Naive thymus-derived CD4-positive, alpha-beta T cell (primary cell): Measurements from ENCODE around the gene PIP4K2A. TPM values are rescaled to one million over a fixed set of nuclear protein-coding genes. Genes with fewer than 3 reads are reported as not detected.
A peak's percentile ranks its signal among the peaks of the same experiment; 100 is the strongest.

Experiments used
- ATAC-seq: fragments of 150-1000 bp; cut with Tn5 transposase; 2 replicates; pipeline ENCODE4 v1.10.0; 2021; ENCODE audit warnings: mild to moderate bottlenecking, moderate library complexity
- CTCF ChIA-PET: fragments of 350-600 bp; sonication (Branson Sonifier 250); formaldehyde crosslinking; loops from one replicate; lab custom pipeline; 2021; ENCODE audit warnings: antibody characterized with exemption; lab: Charles Lee
- POLR2A ChIA-PET: fragments of 350-600 bp; sonication (Branson Sonifier 250); formaldehyde crosslinking; loops from one replicate; lab custom pipeline; 2021; ENCODE audit warnings: antibody characterized with exemption, inconsistent platforms; lab: Charles Lee
- DNase-seq, 9 donors: peaks; one replicate each; pipeline versions ENCODE4 v3.0.0 to v3.0.0-alpha.2; 2020 to 2022; ENCODE audit warnings: mixed read lengths in 1 of 9
- H3K27ac ChIP-seq: one replicate; pipeline ENCODE4 v1.7.0; 2013; ENCODE audit warnings: mild to moderate bottlenecking, low read depth, low read length, moderate library complexity
- H3K27me3 ChIP-seq, 2 donors: one replicate each; pipeline ENCODE4 v1.7.0; 2013; ENCODE audit warnings: low read length in 2 of 2, mild to moderate bottlenecking in 2 of 2, moderate library complexity in 2 of 2; ENCODE audit not compliant: control insufficient read depth in 2 of 2, insufficient read depth in 2 of 2
- H3K36me3 ChIP-seq, 3 experiments: 1 replicate in 2 of 3; 2 replicates in 1 of 3; pipeline ENCODE4 v1.7.0; 2013; ENCODE audit warnings: low read length in 3 of 3, mild to moderate bottlenecking in 3 of 3, moderate library complexity in 1 of 3; ENCODE audit not compliant: insufficient read depth in 3 of 3, control insufficient read depth in 2 of 3
- H3K4me1 ChIP-seq, 2 donors: one replicate each; pipeline ENCODE4 v1.7.0; 2013; ENCODE audit warnings: low read length in 2 of 2, mild to moderate bottlenecking in 2 of 2, moderate library complexity in 1 of 2; ENCODE audit not compliant: control insufficient read depth in 2 of 2, insufficient read depth in 2 of 2
- H3K4me3 ChIP-seq: 2 replicates; pipeline ENCODE4 v1.7.0; 2013; ENCODE audit warnings: mild to moderate bottlenecking, low read length
- H3K9me3 ChIP-seq, 3 experiments: 1 replicate in 2 of 3; 2 replicates in 1 of 3; pipeline ENCODE4 v1.7.0; 2013; ENCODE audit warnings: low read length in 3 of 3; ENCODE audit not compliant: control insufficient read depth in 2 of 3
- H3K27ac Mint-ChIP-seq, 9 donors: one replicate each; pipeline ENCODE4 v1.8.0; 2020 to 2022; ENCODE audit warnings: mixed read lengths in 9 of 9, mild to moderate bottlenecking in 8 of 9, moderate library complexity in 5 of 9, inconsistent platforms in 2 of 9
- H3K27me3 Mint-ChIP-seq, 5 donors: one replicate each; pipeline ENCODE4 v1.8.0; 2021 to 2022; ENCODE audit warnings: mixed read lengths in 5 of 5, mild to moderate bottlenecking in 1 of 5
- H3K36me3 Mint-ChIP-seq, 5 donors: one replicate each; pipeline ENCODE4 v1.8.0; 2020 to 2022; ENCODE audit warnings: mixed read lengths in 5 of 5, mild to moderate bottlenecking in 3 of 5, inconsistent platforms in 1 of 5
- H3K4me1 Mint-ChIP-seq, 7 donors: one replicate each; pipeline ENCODE4 v1.8.0; 2020 to 2022; ENCODE audit warnings: mixed read lengths in 7 of 7, mild to moderate bottlenecking in 3 of 7, inconsistent platforms in 1 of 7
- H3K4me3 Mint-ChIP-seq, 10 donors: one replicate each; pipeline ENCODE4 v1.8.0; 2020 to 2022; ENCODE audit warnings: mild to moderate bottlenecking in 10 of 10, mixed read lengths in 10 of 10, moderate library complexity in 6 of 10, inconsistent platforms in 2 of 10
- H3K9me3 Mint-ChIP-seq, 11 donors: one replicate each; pipeline ENCODE4 v1.8.0; 2020 to 2022; ENCODE audit warnings: mixed read lengths in 11 of 11, mild to moderate bottlenecking in 4 of 11, inconsistent platforms in 1 of 11, moderate library complexity in 1 of 11
- intact Hi-C, 2 donors: fragments of 100-400 bp; cut with micrococcal nuclease; formaldehyde crosslinking; loops; one replicate each; pipeline ENCODE4 v1.15.1; 2023
- polyA plus RNA-seq, 2 donors: library from polyadenylated mRNA; unstranded; fragments of 300-500 nt; fragmentation: Illumina TruSeq; gene quantifications; one replicate each; pipeline ENCODE4 v1.2.3, GENCODE V29; 2021
- total RNA-seq, 6 experiments: library from RNA in 5 of 6; stranded (reverse) in 5 of 6; gene quantifications; 1 replicate in 5 of 6; 2 replicates in 1 of 6; pipeline ENCODE4 v1.2.3 and lab custom pipeline; 2021 to 2026

PIP4K2A gene
- total and polyA plus RNA-seq, 7 experiments from 2014 or later: 40.9 to 152 (median 134) TPM

GRCh38 chr10:22494007-22494406 is 220.4 kb downstream of the PIP4K2A start:
- no peak for ATAC-seq
- peaks cover 16 to 19% of the 10 kb centered on the region in 2 donors for H3K4me1 ChIP-seq
- Mint-ChIP-seq H3K27ac (no peak overlapping the region), H3K36me3 (peaks cover 0 to 10% (median 0%) of the 10 kb centered on the region in 5 donors), H3K27me3 (peaks cover 2 to 30% (median 6%) of the 10 kb centered on the region in 5 donors), H3K9me3 (peaks cover 0 to 5% (median 0%) of the 10 kb centered on the region in 11 donors), H3K4me3 (no peak overlapping the region), H3K4me1 (peaks cover 14 to 20% (median 18%) of the 10 kb centered on the region in 7 donors)
- no peak for DNase-seq
- no peaks in the 10 kb centered on the region for H3K9me3 ChIP-seq
- H3K27ac ChIP-seq: no peak overlapping the region
- intact Hi-C loops: no loop called here
- H3K4me3 ChIP-seq: no peak overlapping the region
- no peaks in the 10 kb centered on the region for H3K36me3 ChIP-seq
- H3K27me3 ChIP-seq: no peaks in the 10 kb centered on the region
- ChIA-PET POLR2A (interaction anchor here (0.8 kb wide), 1 partner anchor 8 kb away, joined by 3 read pairs; no protein-coding TSS in a partner anchor), CTCF (interaction anchor here (0.5 kb wide), 1 partner anchor 490 kb away, joined by 3 read pairs; the partner anchor contains the start of gene DNAJC1)

- H3K27ac Mint-ChIP-seq: peak overlapping the region in 1 of 9 donors; percentile 48
- Histone ChIP-seq H3K27ac (no peak overlapping the region), H3K36me3 (no peaks in the 10 kb centered on the region), H3K27me3 (no peaks in the 10 kb centered on the region), H3K4me3 (no peak overlapping the region), H3K4me1 (peaks cover 16 to 19% of the 10 kb centered on the region in 2 donors), H3K9me3 (no peaks in the 10 kb centered on the region)
- intact Hi-C loops: loop anchor here in 1 of 2 donors (1.0 kb wide), 1 partner anchor 14 kb away; no protein-coding TSS in a partner anchor
- peak; percentile 75 for ATAC-seq
- ChIA-PET CTCF (no interaction called here), POLR2A (no interaction called here)
- H3K9me3 Mint-ChIP-seq: peaks cover 0 to 5% (median 0%) of the 10 kb centered on the region in 11 donors
- peak in 7 of 9 donors; percentile 13 to 44 (median 32) for DNase-seq
- peaks cover 14 to 23% (median 18%) of the 10 kb centered on the region in 7 donors for H3K4me1 Mint-ChIP-seq
- H3K36me3 Mint-ChIP-seq: peaks cover 0 to 10% (median 4%) of the 10 kb centered on the region in 5 donors
- peaks cover under 1 to 23% (median 13%) of the 10 kb centered on the region in 5 donors for H3K27me3 Mint-ChIP-seq
- peak overlapping the region in 5 of 10 donors; percentile 15 to 78 (median 29) for H3K4me3 Mint-ChIP-seq
Observed at GRCh38 chr10:22491931-22492615, 222.3 kb downstream of the PIP4K2A start.

- Histone ChIP-seq H3K4me3 (no peak overlapping the region), H3K27ac (no peak overlapping the region), H3K27me3 (no peaks in the 10 kb centered on the region), H3K4me1 (peaks cover 16 to 19% of the 10 kb centered on the region in 2 donors), H3K36me3 (no peaks in the 10 kb centered on the region), H3K9me3 (no peaks in the 10 kb centered on the region)
- H3K27ac Mint-ChIP-seq: no peak overlapping the region
- peaks cover 0 to 11% (median 4%) of the 10 kb centered on the region in 5 donors for H3K36me3 Mint-ChIP-seq
- intact Hi-C loops: no loop called here
- H3K27me3 Mint-ChIP-seq: peaks cover 0 to 27% (median 19%) of the 10 kb centered on the region in 5 donors
- peaks cover 14 to 23% (median 18%) of the 10 kb centered on the region in 7 donors for H3K4me1 Mint-ChIP-seq
- ChIA-PET POLR2A (interaction anchor here (0.5 kb wide), 1 partner anchor 176 kb away, joined by 3 read pairs; the partner anchor contains the start of gene COMMD3), CTCF (no interaction called here)
- DNase-seq: no peak
- H3K9me3 Mint-ChIP-seq: peaks cover 0 to 5% (median 0%) of the 10 kb centered on the region in 11 donors
- H3K4me3 Mint-ChIP-seq: peak overlapping the region in 4 of 10 donors; percentile 1 to 56 (median 21)
- no peak for ATAC-seq
Observed at GRCh38 chr10:22491480-22491879, 222.9 kb downstream of the PIP4K2A start.

GRCh38 chr10:22489975-22490374 is 224.4 kb downstream of the PIP4K2A start:
- peaks cover 4 to 23% (median 22%) of the 10 kb centered on the region in 5 donors for H3K27me3 Mint-ChIP-seq
- intact Hi-C loops: no loop called here
- H3K27ac Mint-ChIP-seq: no peak overlapping the region
- H3K36me3 Mint-ChIP-seq: peaks cover 0 to 14% (median 4%) of the 10 kb centered on the region in 5 donors
- no peaks in the 10 kb centered on the region for H3K27me3 ChIP-seq
- peaks cover 0 to 7% (median 0%) of the 10 kb centered on the region in 11 donors for H3K9me3 Mint-ChIP-seq
- H3K4me3 Mint-ChIP-seq: no peak overlapping the region
- H3K4me1 Mint-ChIP-seq: peaks cover 14 to 23% (median 18%) of the 10 kb centered on the region in 7 donors
- no peak overlapping the region for H3K27ac ChIP-seq
- ChIA-PET CTCF (no interaction called here), POLR2A (no interaction called here)
- no peak for DNase-seq
- H3K4me3 ChIP-seq: no peak overlapping the region
- no peaks in the 10 kb centered on the region for H3K9me3 ChIP-seq
- peaks cover 16 to 19% of the 10 kb centered on the region in 2 donors for H3K4me1 ChIP-seq
- no peak for ATAC-seq
- H3K36me3 ChIP-seq: no peaks in the 10 kb centered on the region

GRCh38 chr10:22489467-22489866 is 224.9 kb downstream of the PIP4K2A start:
- H3K27ac Mint-ChIP-seq: no peak overlapping the region
- no peak for DNase-seq
- ChIA-PET CTCF (no interaction called here), POLR2A (no interaction called here)
- Histone ChIP-seq H3K27me3 (no peaks in the 10 kb centered on the region), H3K27ac (no peak overlapping the region), H3K4me3 (no peak overlapping the region), H3K4me1 (peaks cover 16 to 19% of the 10 kb centered on the region in 2 donors), H3K36me3 (no peaks in the 10 kb centered on the region), H3K9me3 (no peaks in the 10 kb centered on the region)
- H3K9me3 Mint-ChIP-seq: peaks cover 0 to 7% (median 0%) of the 10 kb centered on the region in 11 donors
- H3K4me3 Mint-ChIP-seq: no peak overlapping the region
- intact Hi-C loops: no loop called here
- peaks cover 14 to 23% (median 18%) of the 10 kb centered on the region in 7 donors for H3K4me1 Mint-ChIP-seq
- H3K27me3 Mint-ChIP-seq: peaks cover 4 to 22% (median 19%) of the 10 kb centered on the region in 5 donors
- peaks cover 0 to 14% (median 4%) of the 10 kb centered on the region in 5 donors for H3K36me3 Mint-ChIP-seq
- peak; percentile 37 for ATAC-seq

GRCh38 chr10:22486431-22486830 is 227.9 kb downstream of the PIP4K2A start:
- Histone ChIP-seq H3K9me3 (no peaks in the 10 kb centered on the region), H3K36me3 (no peaks in the 10 kb centered on the region), H3K4me1 (peaks cover 5 to 6% of the 10 kb centered on the region in 2 donors), H3K27me3 (no peaks in the 10 kb centered on the region), H3K4me3 (no peak overlapping the region), H3K27ac (no peak overlapping the region)
- H3K9me3 Mint-ChIP-seq: peaks cover 0 to 5% (median 0%) of the 10 kb centered on the region in 11 donors
- H3K4me1 Mint-ChIP-seq: peaks cover 2 to 26% (median 16%) of the 10 kb centered on the region in 7 donors
- ChIA-PET POLR2A (interaction anchor here (0.8 to 1.0 kb wide), 2 partner anchors 8 to 13 kb away, joined by 3 to 4 read pairs; no protein-coding TSS in a partner anchor), CTCF (no interaction called here)
- peaks cover 0 to 8% (median 4%) of the 10 kb centered on the region in 5 donors for H3K36me3 Mint-ChIP-seq
- peaks cover 4 to 22% (median 20%) of the 10 kb centered on the region in 5 donors for H3K27me3 Mint-ChIP-seq
- H3K27ac Mint-ChIP-seq: no peak overlapping the region
- no peak for ATAC-seq
- no peak for DNase-seq
- intact Hi-C loops: no loop called here
- H3K4me3 Mint-ChIP-seq: no peak overlapping the region
